ENCODE results near the gene PER2. TPM values are rescaled to one million over a fixed set of nuclear protein-coding genes. Genes with fewer than 3 reads are reported as not detected.
A peak's percentile ranks its signal among the peaks of the same experiment; 100 is the strongest.

PER2 gene
- total and polyA plus RNA-seq, 9 of the 15 experiments (the other 6 are each of a cell fraction or from before 2014, with no cell fraction given) = 1.1 to 10.3 (median 2.9) TPM

DNA sequence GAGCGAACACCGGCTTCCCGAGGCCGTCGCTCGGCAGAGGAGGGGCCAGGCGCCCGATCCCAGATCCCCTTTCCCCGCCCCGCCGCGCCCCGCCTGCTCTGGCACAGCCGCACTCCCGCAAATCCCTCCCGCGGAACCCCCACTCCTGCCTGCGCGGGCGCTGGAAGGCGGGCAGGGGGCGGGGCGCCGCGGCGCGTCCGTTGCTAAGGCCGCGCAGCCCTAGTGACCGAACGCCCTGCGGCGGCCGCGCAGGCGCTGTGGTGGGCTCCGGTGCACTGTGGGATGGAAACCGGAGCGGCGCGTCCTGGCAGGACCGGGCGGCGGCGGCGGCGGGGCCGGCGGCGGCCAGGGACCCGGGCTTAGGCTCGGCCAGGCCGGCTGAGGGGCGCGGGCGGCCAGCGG lies 31.8 kb upstream of the PER2 start, which contains the start of gene TRAF3IP1 (continued):
- no peak for TF ChIP-seq ZNF512 (tag; IDR thresholded peaks at IDR 0.05)
- peak; percentile 45; the same call in 1 of the 2 replicates for TF ChIP-seq SP1 (CRISPR knock-in tag; IDR thresholded peaks at IDR 0.05)
- peak; percentile 46; the same call in 1 of the 2 replicates for TF ChIP-seq ATF7 (IDR thresholded peaks at IDR 0.05)
- no peak for TF ChIP-seq MEF2D (tag; conservative IDR thresholded peaks at IDR 0.05; ENCODE audit: low read depth)
- no peak for TF ChIP-seq RFX5 (IDR thresholded peaks at IDR 0.05; ENCODE audit: low read depth, low read length)
- TF ChIP-seq GATAD2B (IDR thresholded peaks at IDR 0.05; ENCODE audit: borderline replicate concordance) = no peak
- TF ChIP-seq BMI1 (IDR thresholded peaks at IDR 0.05; ENCODE audit: low read length) = peak; percentile 64; the same call in 1 of the 2 replicates
- no peak for TF ChIP-seq KLF6 (CRISPR knock-in tag; IDR thresholded peaks at IDR 0.05; ENCODE audit: borderline replicate concordance)
- TF ChIP-seq ZNF41 (CRISPR knock-in tag; conservative IDR thresholded peaks at IDR 0.05) = no peak
- TF ChIP-seq XRCC4 (IDR thresholded peaks at IDR 0.05; ENCODE audit: extremely low read depth, insufficient read depth, insufficient read length) = no peak
- TF ChIP-seq KLF10 (CRISPR knock-in tag; IDR thresholded peaks at IDR 0.05) = no peak
- peak; percentile 75; the same call in 1 of the 2 replicates for TF ChIP-seq RB1 (IDR thresholded peaks at IDR 0.05; ENCODE audit: low read depth)
- TF ChIP-seq FIP1L1 (IDR thresholded peaks at IDR 0.05; ENCODE audit: low read depth, low read length, poor library complexity, severe bottlenecking) = peak; percentile 36
- TF ChIP-seq ZNF76 (CRISPR knock-in tag; IDR thresholded peaks at IDR 0.05; ENCODE audit: borderline replicate concordance) = no peak
- TF ChIP-seq, protein P1, sequence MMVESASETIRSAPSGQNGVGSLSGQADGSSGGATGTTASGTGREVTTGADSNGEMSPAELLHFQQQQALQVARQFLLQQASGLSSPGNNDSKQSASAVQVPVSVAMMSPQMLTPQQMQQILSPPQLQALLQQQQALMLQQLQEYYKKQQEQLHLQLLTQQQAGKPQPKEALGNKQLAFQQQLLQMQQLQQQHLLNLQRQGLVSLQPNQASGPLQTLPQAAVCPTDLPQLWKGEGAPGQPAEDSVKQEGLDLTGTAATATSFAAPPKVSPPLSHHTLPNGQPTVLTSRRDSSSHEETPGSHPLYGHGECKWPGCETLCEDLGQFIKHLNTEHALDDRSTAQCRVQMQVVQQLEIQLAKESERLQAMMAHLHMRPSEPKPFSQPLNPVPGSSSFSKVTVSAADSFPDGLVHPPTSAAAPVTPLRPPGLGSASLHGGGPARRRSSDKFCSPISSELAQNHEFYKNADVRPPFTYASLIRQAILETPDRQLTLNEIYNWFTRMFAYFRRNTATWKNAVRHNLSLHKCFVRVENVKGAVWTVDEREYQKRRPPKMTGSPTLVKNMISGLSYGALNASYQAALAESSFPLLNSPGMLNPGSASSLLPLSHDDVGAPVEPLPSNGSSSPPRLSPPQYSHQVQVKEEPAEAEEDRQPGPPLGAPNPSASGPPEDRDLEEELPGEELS (CRISPR knock-in tag; IDR thresholded peaks at IDR 0.05; ENCODE audit: borderline replicate concordance) = no peak
- no peak for TF ChIP-seq FOXP1 (CRISPR knock-in tag; IDR thresholded peaks at IDR 0.05)
- TF ChIP-seq POLR2G (IDR thresholded peaks at IDR 0.05; ENCODE audit: low read depth, low read length) = peak; percentile 51
- TF ChIP-seq, protein P2, sequence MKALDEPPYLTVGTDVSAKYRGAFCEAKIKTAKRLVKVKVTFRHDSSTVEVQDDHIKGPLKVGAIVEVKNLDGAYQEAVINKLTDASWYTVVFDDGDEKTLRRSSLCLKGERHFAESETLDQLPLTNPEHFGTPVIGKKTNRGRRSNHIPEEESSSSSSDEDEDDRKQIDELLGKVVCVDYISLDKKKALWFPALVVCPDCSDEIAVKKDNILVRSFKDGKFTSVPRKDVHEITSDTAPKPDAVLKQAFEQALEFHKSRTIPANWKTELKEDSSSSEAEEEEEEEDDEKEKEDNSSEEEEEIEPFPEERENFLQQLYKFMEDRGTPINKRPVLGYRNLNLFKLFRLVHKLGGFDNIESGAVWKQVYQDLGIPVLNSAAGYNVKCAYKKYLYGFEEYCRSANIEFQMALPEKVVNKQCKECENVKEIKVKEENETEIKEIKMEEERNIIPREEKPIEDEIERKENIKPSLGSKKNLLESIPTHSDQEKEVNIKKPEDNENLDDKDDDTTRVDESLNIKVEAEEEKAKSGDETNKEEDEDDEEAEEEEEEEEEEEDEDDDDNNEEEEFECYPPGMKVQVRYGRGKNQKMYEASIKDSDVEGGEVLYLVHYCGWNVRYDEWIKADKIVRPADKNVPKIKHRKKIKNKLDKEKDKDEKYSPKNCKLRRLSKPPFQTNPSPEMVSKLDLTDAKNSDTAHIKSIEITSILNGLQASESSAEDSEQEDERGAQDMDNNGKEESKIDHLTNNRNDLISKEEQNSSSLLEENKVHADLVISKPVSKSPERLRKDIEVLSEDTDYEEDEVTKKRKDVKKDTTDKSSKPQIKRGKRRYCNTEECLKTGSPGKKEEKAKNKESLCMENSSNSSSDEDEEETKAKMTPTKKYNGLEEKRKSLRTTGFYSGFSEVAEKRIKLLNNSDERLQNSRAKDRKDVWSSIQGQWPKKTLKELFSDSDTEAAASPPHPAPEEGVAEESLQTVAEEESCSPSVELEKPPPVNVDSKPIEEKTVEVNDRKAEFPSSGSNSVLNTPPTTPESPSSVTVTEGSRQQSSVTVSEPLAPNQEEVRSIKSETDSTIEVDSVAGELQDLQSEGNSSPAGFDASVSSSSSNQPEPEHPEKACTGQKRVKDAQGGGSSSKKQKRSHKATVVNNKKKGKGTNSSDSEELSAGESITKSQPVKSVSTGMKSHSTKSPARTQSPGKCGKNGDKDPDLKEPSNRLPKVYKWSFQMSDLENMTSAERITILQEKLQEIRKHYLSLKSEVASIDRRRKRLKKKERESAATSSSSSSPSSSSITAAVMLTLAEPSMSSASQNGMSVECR (CRISPR knock-in tag; IDR thresholded peaks at IDR 0.05) = peak; percentile 86
- peak; percentile 24; the same call in 1 of the 2 replicates for TF ChIP-seq HCFC1 (IDR thresholded peaks at IDR 0.05; ENCODE audit: low read depth, low read length)
- TF ChIP-seq, protein P3, sequence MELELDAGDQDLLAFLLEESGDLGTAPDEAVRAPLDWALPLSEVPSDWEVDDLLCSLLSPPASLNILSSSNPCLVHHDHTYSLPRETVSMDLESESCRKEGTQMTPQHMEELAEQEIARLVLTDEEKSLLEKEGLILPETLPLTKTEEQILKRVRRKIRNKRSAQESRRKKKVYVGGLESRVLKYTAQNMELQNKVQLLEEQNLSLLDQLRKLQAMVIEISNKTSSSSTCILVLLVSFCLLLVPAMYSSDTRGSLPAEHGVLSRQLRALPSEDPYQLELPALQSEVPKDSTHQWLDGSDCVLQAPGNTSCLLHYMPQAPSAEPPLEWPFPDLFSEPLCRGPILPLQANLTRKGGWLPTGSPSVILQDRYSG (tag; conservative IDR thresholded peaks at IDR 0.05; ENCODE audit: low read depth) = no peak

Measured in K562 (cell line).